GM12874 (cell line): ENCODE results near the gene FAM174C.

ENCODE experiments used
- CTCF ChIP-seq: IDR thresholded peaks from 2 replicates; pipeline ENCODE4 v1.5.1; 2011; ENCODE audit warnings: low read depth, mild to moderate bottlenecking, control low read depth, low read length, moderate library complexity; ENCODE audit not compliant: insufficient read depth

The FAM174C gene

GRCh38 chr19:1263188-1263587 lies 12.1 kb upstream of the FAM174C start:
- no peak for TF ChIP-seq CTCF

GRCh38 chr19:1264801-1265614 lies 10.3 kb upstream of the FAM174C start:
- no peak for TF ChIP-seq CTCF

- TF ChIP-seq CTCF = no peak
Observed at GRCh38 chr19:1265615-1266128, 9.7 kb upstream of the FAM174C start.

- TF ChIP-seq CTCF = no peak
Observed at GRCh38 chr19:1266129-1266915, 9.0 kb upstream of the FAM174C start.

GRCh38 chr19:1266916-1267476 lies 8.3 kb upstream of the FAM174C start:
- TF ChIP-seq CTCF = peak; percentile 95

GRCh38 chr19:1267477-1268225 lies 7.7 kb upstream of the FAM174C start:
- TF ChIP-seq CTCF = no peak
